GM18517 (cell line): ENCODE measurements around the gene NFASC.

Experiments
- ATAC-seq: cut with Tn5 transposase; IDR thresholded peaks from one replicate; pipeline ENCODE4 v1.9.1; 2021; ENCODE audit warnings: mild to moderate bottlenecking, moderate library complexity; ENCODE audit not compliant: unreplicated experiment

Gene NFASC

DNA sequence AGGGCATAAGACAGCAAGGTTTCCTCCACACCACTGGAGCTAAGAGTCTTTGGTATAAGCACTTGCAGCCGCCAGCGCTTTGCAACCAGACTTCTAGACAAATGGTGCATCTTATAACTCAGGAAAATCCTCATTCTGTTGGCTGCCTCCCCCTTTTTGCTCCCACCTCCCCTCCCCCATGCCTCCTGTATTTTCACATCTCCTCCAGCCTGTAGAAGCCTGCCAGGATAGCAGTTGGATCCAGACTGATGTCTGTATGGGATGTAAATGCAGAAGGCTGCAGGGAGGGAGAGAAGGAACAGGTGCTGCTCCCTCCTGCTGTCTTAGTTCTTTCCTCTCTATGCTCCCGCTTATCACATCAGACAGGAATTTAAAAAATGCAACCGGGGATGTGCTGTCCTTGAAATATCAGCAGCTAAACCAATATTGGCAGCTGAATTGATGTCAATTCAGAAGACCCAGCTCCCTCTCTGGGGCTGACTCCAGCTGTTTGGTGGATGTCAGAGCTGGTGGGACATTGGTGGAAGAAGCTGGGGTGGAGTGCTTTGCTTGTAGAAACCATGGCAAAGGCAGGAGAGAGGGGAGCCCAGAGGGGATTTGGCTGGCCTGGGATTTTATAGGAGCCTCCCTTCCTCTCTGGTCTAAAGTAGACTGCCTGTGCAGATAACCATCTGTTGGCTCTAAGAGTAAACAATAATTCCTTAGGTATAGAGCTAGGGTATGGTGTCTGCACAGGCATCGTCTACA lies 53.5 kb downstream of the NFASC start:
- ATAC-seq, result no peak

DNA sequence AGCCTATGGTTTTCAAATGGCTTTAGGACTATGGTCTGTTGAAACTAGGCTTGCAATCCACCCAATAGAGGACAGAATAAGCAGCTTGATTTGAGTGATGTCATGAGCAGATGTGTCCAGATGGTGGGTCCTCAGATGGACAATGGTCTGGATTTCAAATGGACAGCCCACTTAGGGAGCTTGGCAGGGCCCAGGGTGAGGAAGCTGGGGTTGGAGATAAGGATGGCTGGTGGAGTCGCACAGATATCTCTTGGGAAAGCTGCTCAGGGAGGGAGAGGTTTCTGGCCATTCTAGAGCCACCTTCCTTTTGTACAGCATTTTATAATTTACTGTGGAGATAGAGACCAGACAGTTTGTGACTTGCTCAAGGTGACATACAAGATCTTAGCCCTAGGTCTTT lies 55.0 kb downstream of the NFASC start:
- ATAC-seq, result no peak

DNA sequence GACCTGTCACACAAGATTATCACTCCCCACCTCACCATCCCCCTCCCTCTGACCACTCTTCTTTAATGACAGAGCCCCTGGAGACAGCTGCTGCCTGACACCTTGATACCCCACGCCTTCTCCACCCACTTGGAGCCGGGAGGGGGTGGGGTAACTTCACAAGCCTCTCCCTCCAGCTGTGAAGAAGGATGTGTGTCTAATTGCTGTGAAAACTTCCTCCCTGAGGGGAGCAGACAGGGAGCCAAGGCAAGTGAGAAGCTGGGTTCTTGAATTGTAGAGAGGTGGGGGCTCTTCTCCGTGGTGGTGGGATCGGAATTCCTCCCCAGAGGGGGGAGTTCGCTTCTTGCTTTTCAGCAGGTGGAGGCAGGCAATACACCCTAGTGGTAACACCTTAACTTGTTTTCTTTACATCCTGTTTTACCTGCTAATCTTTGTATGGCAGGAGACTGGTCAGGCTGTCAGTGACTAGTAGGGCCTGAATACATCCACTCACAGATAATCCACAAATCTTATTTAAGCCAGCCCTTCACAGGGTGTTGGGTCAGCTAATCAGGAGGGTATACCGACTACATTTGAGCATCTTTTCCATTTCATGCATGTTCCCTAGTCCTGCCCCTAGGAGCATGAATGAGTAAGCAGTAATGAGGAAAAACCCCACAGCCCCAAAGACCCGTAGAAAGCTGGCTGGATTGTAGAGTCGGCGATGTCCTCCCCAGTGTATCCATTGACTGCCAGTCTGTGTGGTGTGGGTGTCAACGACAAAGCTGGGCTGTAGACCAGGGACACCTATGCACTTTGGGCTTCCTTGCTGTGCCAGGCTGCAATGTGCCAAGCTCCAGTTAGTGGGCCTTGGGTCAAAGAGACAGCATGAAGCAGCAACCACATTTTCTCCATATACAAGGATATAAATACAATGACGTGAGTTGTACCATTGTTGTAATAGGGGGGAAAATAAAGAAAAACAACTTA lies 57.3 kb downstream of the NFASC start:
- no peak for ATAC-seq

DNA sequence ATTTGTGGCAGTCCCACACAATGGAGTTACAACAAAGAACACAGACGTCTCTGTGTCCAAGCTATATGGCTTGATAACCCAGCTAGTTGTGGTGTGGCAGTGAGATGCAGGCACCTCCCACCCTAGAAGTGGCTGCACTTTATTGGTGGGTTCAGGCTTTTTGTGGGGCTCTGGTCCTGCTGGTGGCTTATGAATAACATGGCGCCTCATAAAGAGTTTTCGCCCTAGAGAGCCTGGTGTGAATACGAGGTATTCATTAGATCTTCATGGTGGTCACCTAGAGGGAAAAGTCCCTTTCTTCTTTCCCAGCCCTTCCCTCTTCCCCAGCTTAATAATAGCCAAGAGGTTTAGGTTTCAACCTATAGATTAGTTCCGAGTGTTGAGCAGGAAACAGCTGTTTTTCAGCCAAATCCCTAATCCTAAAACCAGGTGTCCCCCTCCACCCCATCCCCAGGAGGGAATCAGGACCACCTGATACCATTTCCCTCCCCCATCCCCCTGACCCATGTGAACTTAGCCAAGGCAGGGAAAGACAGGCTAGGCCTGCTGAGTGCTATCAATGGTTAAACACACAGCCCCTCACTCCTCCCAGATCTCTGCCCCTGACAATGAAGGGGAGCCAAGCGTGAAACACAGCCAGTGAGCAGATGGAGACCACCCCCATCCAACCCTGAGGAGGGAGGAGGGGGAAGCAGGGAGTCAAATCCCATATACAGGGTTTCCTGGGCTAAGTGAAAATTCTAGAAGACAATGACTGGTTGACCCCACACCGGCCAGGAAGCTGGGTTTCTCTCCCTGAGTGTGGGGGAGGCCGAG lies 58.2 kb downstream of the NFASC start:
- ATAC-seq, result no peak

DNA sequence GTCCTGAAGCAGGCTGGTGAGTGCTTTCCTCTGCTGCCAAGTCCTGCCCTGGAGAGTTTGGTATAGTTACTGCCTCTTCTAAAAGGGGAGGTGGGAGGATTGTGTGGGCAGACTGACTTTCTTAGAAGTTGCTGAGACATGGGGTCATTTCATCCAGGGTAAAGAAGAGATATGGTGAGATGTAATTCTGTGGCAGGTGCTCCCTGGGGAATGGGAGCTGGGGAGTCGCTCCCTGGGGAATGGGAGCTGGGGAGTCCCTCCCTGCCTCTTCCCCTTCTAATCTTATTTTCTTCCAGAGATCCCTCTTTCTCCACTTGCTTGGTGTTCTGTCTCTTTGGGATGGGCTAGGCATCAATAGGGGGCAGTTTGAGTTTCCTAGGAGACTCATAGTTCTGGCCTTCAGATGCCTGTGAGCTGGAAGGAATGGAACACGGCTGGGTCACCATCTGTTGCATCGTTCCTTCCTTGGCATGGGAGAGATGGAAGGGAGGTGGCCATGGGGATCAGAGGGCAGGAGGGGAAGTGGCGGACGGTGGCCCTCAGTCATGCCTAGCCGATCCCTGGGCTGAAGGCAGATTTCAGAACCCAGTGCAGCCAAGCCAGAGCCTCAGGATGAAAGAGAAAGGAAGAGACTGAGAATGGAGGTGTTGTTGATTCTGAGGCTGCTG lies 59.0 kb downstream of the NFASC start:
- no peak for ATAC-seq

DNA sequence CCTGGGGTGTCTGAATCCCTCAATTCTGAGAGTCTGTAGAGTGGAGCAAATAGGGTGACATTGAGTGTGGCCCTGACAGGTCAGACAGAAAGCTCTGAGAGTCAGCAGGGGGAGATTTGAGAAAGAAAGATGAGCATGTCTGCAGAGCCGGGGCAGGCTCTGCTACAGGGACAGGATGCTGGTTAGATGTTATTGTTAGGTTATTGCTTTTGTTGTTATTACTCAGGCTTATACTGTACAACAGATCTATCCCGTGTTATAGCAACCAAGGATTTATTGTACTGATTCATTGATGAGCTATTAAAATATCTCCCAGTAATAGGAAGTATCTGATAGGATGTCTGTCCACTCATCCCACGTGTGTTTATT lies 59.5 kb downstream of the NFASC start:
- ATAC-seq, result no peak

DNA sequence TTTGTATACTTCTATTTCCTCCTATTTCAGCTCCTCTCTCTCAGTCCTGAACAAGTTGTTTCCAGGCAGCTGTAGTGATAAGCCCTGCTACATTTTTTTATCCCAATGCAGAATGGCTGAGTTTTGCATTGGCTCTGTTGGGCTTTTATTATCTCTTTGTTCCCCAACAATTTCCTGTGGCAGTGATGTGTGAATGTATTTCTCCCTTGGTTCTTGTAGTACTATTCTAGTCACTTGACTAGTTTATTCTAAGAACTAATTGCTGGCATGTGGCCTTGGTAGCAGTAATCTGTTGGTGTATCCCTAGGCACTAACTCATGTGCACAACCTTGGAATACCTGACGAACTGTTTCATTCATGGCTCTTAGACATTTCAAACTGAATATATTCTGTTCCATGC lies 60.7 kb downstream of the NFASC start:
- no peak for ATAC-seq

DNA sequence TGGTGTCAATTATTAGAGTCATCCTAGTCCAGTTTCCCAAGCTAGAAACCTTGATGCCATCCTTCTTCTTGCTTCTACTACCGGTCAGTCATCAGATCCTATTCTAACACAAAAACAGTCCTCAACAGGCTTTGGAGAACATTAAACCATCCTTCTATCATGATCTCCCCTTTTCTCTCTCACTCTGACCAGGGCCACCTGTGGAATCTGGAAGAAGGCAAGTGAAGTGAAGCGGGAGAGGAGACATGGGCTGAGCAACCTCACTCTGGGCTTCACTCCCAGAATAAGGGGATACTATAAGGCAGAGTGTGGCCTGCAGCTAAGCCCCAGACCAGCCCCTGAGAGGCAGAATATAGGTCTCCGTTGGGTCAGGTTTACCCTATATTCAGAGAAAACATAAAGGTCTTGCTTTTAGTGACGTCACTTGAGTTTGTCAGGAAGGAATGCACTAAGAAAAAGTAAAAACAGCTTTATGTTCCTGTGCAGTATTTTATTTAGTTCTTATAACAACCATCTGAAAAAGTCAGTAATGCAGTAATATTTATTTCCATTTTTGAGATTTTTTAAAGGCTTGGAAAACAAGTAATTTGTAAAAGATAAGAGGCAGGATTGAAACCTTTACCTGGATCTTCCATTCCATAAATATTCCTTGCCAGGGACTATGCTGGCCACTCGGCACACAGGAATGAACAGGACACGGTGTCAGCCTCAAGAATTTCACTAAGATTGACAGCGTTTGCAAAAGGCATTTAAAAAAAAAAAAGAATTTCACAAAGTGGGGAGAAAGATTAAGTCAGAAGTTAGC lies 61.3 kb downstream of the NFASC start:
- ATAC-seq, result no peak

DNA sequence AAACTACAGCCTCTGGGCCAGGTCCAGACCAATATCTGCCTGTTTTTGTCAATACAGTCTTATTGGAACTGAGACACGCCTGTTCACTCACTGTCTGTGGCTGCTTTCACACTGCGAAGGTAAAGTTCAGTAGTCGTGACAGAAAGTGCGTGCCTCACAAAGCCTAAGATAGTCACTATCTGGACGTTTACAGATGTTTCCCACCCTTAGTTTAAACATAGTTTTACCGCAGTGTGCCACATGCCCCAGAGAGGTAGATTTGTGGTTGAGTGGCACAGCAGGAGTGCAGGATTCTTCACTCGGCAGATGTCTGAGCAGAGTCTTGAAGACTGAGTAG lies 61.9 kb downstream of the NFASC start:
- no peak for ATAC-seq

DNA sequence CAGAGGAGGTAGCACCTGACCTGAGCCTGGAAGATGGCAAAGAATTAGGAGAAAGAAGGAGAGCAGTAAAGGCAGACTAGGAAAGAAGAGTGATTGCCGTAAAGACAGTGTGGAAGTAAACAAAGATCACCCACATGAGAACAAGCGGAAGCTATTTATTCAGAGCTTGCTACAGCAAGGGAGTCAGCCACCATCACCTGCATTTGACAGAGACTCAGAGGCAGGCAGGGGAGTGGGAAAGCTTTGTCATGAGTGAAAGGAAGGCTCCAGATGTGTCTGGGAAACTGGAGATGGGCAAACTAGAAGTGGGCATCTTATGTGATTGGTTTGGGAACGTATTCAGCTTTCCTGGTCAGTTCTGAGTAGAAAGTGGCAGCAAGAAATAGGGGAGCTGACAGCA lies 64.5 kb downstream of the NFASC start:
- no peak for ATAC-seq

DNA sequence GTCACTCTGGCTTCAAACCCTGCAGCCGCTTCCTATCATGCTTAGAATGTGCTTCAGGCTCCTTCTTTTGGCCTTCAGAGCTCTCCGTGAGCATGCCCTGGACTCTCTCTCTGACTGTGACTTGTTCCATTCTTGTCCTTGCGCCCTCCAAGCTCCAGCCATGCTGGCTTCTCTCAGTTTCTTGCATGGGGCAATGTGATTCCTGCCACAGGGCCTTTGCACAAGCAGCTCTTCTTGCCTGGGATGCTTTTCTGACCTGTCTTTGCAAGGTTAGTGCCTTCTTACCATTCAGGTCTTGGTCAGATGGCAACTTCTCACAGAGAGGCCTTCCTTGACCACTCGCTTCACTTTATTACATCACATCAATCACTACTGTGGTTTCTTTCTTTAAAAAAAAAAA lies 66.1 kb downstream of the NFASC start:
- no peak for ATAC-seq

DNA sequence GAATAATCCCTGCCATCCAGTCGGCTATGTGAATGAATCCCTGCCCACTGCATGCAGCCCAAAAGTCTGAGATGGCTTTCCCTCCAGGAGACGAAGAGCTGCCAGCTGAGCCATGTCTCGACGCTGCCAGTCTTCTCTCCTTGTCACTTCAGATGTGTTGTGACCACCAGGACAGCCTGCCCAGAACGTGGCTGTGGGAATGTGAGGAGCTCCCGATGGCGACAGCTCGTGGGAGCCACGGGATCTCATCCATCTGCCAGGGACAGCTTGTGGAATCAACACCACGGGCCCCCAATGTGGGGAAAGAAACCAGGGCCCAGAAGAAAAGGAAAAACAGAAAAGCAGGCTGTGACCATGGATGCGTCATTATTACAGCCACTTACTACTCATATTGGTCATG lies 67.2 kb downstream of the NFASC start:
- ATAC-seq, result no peak

DNA sequence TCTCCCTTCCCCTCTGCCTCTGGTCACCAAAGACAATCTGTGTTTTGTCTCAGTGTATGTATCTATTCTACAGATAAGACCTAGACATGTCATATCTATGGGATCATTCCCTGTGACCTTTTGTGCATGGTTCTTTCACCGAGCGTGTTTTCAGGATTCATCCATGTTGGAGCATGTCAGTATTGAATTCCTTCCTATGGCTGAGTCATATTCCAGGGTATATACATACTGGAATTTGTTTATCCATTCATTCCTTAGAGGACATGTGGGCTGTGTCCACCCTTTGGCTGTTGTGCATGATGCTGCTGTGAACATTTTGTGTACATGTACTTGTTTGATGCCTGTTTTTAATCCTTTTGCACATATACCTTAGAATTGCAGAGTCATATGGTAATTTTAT lies 69.9 kb downstream of the NFASC start:
- no peak for ATAC-seq

DNA sequence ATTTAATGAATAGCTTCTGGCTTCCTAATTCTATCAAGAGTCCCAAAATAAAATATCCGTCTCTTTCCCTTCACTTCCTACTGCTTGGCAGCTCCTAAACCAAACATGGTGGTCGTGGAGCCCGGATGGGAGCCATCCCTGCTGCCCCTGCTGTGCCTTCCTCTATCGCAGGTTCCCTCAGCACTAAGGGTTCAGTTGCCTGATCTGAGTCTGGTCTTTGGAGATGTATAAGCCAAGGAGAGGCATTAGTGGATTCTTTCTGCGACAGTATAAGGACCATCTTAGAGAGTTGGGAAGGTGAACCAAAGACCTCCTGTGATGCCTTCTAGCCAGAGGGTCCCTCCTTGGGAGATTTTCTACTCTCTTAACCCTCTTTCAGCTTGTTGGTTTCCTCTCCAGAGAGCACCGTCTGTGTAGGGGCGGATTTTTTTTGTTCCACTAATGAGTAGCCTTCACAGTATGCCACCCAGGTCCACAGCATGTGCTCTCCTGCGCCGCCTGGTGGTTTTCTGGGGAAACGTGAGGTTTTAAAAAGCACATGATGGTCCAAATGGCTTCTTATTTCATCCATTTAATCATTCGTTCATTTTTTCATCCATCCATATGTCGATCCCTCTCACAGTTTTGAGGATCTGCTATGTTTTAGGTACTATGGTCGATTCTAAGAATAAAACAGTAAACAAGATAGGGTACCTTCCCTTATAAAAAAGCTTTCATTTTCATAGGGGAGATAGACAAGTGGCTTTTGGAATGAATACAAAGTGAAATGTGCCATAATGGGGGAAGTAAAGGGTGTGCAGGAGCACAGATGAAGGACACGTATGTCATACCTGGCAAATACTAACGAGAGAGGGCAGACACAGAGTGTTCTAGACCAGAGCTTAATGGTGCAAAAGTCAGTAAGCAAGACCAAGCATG lies 71.0 kb downstream of the NFASC start:
- no peak for ATAC-seq

DNA sequence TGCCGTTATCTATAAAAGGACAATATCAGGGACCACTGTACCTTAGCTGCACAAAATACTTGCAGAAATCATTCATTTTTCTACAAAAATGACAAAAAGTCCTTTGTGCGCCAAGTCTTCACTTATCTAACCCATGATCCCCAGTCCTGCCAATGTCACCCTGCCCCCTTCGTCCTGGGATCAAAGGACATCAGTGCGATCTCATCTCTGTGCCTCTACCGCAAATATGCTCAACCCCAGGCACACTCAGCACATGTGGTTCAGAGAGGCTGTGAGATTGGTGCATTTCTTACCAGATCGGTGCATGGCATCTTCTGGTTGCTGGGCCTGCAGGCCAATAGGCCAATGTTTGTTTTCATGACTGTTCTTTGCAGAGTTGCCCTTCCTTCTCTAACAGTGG lies 72.8 kb downstream of the NFASC start:
- ATAC-seq, result no peak

DNA sequence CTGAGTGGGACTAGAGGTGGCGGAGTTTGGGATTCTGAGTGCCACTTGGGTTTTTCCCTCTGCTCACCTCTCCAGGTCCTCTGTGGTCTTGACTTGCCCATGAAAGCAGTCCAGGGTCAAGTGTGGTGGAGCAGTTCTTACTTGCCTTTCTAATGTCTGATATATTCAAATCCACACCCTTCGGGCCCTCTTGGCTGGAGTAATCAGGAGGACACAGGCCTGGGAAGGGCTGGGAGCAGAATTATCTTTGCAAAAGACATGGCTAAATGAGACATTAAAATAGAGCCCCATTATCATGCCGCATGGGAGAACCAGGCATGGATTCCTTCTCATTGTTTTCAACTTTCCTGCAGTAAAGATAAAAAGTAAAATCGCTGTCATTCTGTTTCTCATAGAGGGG lies 74.0 kb downstream of the NFASC start:
- ATAC-seq, result no peak

DNA sequence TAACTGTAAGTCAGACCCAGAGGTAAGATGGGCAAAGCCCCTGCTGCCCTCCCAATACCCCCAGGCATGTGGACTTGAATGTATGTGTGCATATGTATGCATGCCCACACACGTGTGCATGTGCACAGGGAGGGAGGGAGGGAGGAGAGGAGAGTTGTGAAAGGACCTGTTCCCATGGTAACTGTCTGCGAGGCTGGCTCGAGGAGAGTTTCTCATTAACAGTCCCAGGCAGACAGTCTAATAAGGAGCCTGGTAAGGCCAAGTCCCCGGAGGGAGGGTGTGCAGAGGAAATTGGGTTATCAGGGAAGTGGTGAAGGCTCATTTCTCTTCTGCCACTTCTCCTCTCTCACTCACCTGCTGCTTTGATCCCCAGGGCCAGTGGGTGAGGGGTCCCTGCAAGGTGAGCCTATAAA lies 74.9 kb downstream of the NFASC start:
- ATAC-seq, result no peak

DNA sequence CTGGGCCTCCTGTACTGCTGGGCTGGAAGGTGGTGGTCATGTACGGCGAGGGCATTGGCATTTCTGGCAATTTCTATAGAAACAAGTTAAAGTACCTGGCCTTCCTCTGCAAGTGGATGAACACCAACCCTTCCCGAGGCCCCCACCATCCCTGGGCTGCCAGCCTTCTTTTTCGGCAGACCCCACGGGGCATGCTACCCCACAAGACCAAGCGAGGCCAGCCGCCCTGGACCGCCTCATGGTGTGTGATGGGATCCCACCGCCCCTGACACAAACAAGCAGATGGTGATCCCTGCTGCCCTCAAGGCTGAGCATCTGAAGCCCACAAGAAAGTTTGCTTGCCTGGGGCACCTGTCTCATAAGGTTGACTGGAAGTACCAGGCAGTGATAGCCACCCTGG lies 76.0 kb downstream of the NFASC start:
- ATAC-seq, result no peak

DNA sequence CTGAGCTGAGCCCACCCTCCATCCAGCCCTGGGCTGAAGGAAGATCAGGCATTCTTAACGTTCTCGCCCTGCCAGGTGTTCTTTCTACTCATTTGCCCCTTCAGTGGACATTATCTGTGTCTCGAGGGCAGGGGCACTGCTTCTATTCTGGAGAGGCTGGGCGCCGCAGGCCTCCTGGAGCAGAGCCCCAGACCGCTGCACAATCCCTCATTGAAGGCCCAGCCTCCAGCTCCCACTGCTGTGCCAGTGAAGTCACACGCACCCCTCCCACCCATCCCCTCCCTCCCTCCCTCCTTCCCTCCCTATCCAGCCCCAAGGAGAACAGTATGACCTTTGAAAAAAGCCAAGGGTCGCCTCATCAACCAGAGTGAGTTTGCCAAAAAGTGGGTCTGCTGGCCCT lies 76.7 kb downstream of the NFASC start:
- no peak for ATAC-seq
